HG03060 (cell line): ENCODE measurements around the gene HELZ2.
"Not testable (repeated sequence)": the region's sequence is repeated elsewhere in the genome, so short reads cannot be mapped to it uniquely, and the experiment has no call there.

Experiments used
- ATAC-seq: cut with Tn5 transposase; IDR thresholded peaks from one replicate; pipeline ENCODE4 v1.9.1; 2021; ENCODE audit warnings: low read depth, moderate number of reproducible peaks; ENCODE audit not compliant: unreplicated experiment

The HELZ2 gene

GRCh38 chr20:63579017-63579694, 5.1 kb upstream of the HELZ2 start:
- ATAC-seq = no peak

GRCh38 chr20:63578224-63579016, 4.4 kb upstream of the HELZ2 start:
- no peak for ATAC-seq

- no peak for ATAC-seq
Measured at GRCh38 chr20:63577317-63577894, 3.4 kb upstream of the HELZ2 start.

GRCh38 chr20:63576311-63576710, 2.3 kb upstream of the HELZ2 start:
- ATAC-seq = no peak

- ATAC-seq = no peak
Measured at GRCh38 chr20:63574829-63575743, 1.0 kb upstream of the HELZ2 start.

- no peak for ATAC-seq
Measured at GRCh38 chr20:63573647-63574131, 350 bp downstream of the HELZ2 start.

GRCh38 chr20:63572788-63573646, 1.0 kb downstream of the HELZ2 start:
- ATAC-seq = no peak

GRCh38 chr20:63572071-63572787, 1.8 kb downstream of the HELZ2 start:
- no peak for ATAC-seq

GRCh38 chr20:63571087-63571478, 3.0 kb downstream of the HELZ2 start:
- ATAC-seq = not testable (repeated sequence)

GRCh38 chr20:63570281-63571086, 3.6 kb downstream of the HELZ2 start:
- ATAC-seq = no peak

- no peak for ATAC-seq
Measured at GRCh38 chr20:63568986-63569949, 4.8 kb downstream of the HELZ2 start.

- no peak for ATAC-seq
Measured at GRCh38 chr20:63568170-63568981, 5.7 kb downstream of the HELZ2 start.

- ATAC-seq = no peak
Measured at GRCh38 chr20:63567386-63568169, 6.5 kb downstream of the HELZ2 start.

GRCh38 chr20:63567136-63567385, 7.0 kb downstream of the HELZ2 start:
- ATAC-seq = no peak

GRCh38 chr20:63566395-63567135, 7.5 kb downstream of the HELZ2 start:
- ATAC-seq = no peak
